Muscle layer of duodenum (tissue), 2 donors: ENCODE measurements around the gene KRT6A.

Experiments
- H3K27ac ChIP-seq: one replicate; pipeline ENCODE4 v1.7.0; 2013; ENCODE audit warnings: mild to moderate bottlenecking, low read length
- H3K27me3 ChIP-seq: one replicate; pipeline ENCODE4 v1.7.0; 2013; ENCODE audit warnings: low read depth, mild to moderate bottlenecking, control low read depth, low read length
- H3K36me3 ChIP-seq, 2 donors: one replicate each; pipeline ENCODE4 v1.7.0; 2013; ENCODE audit warnings: low read length in 2 of 2, control low read depth in 1 of 2, mild to moderate bottlenecking in 1 of 2; ENCODE audit not compliant: insufficient read depth in 2 of 2, control insufficient read depth in 1 of 2
- H3K4me1 ChIP-seq, 2 donors: one replicate each; pipeline ENCODE4 v1.7.0; 2013; ENCODE audit warnings: low read length in 2 of 2, mild to moderate bottlenecking in 2 of 2, control low read depth in 1 of 2, moderate library complexity in 1 of 2; ENCODE audit not compliant: insufficient read depth in 2 of 2, control insufficient read depth in 1 of 2
- H3K4me3 ChIP-seq, 2 donors: one replicate each; pipeline ENCODE4 v1.7.0; 2013; ENCODE audit warnings: low read length in 2 of 2, low read depth in 1 of 2, mild to moderate bottlenecking in 1 of 2
- H3K9me3 ChIP-seq, 2 donors: one replicate each; pipeline ENCODE4 v1.7.0; 2013; ENCODE audit warnings: low read length in 2 of 2, control low read depth in 1 of 2, mild to moderate bottlenecking in 1 of 2; ENCODE audit not compliant: control insufficient read depth in 1 of 2
- donor health status: healthy.

The KRT6A gene

GRCh38 chr12:52524241-52524897 is 31.3 kb upstream of the KRT6A start:
- H3K27ac ChIP-seq = no peak overlapping the region
- H3K4me1 ChIP-seq = peaks cover 6 to 9% of the 10 kb centered on the region in 2 donors
- no peak overlapping the region for H3K4me3 ChIP-seq
- no peaks in the 10 kb centered on the region for H3K36me3 ChIP-seq
- H3K27me3 ChIP-seq = no peaks in the 10 kb centered on the region
- H3K9me3 ChIP-seq = no peaks in the 10 kb centered on the region

GRCh38 chr12:52523824-52524223 is 30.8 kb upstream of the KRT6A start:
- no peak overlapping the region for H3K4me3 ChIP-seq
- no peaks in the 10 kb centered on the region for H3K27me3 ChIP-seq
- no peaks in the 10 kb centered on the region for H3K9me3 ChIP-seq
- H3K4me1 ChIP-seq = peaks cover 6 to 9% of the 10 kb centered on the region in 2 donors
- H3K27ac ChIP-seq = no peak overlapping the region
- no peaks in the 10 kb centered on the region for H3K36me3 ChIP-seq

GRCh38 chr12:52522346-52523011 is 29.4 kb upstream of the KRT6A start:
- peaks cover 6 to 9% of the 10 kb centered on the region in 2 donors for H3K4me1 ChIP-seq
- no peak overlapping the region for H3K4me3 ChIP-seq
- H3K27ac ChIP-seq = no peak overlapping the region

GRCh38 chr12:52521568-52522266 is 28.7 kb upstream of the KRT6A start:
- Histone ChIP-seq H3K4me3 (no peak overlapping the region), H3K9me3 (no peaks in the 10 kb centered on the region), H3K36me3 (no peaks in the 10 kb centered on the region), H3K27ac (no peak overlapping the region), H3K4me1 (peaks cover 6 to 9% of the 10 kb centered on the region in 2 donors), H3K27me3 (no peaks in the 10 kb centered on the region)

More at GRCh38 chr12:52522346-52523011, 29.4 kb upstream of the KRT6A start:
- Histone ChIP-seq H3K9me3 (no peaks in the 10 kb centered on the region), H3K27me3 (no peaks in the 10 kb centered on the region), H3K36me3 (no peaks in the 10 kb centered on the region)

- Histone ChIP-seq H3K4me3 (no peak overlapping the region), H3K4me1 (peaks cover 6 to 11% of the 10 kb centered on the region in 2 donors), H3K9me3 (no peaks in the 10 kb centered on the region), H3K36me3 (no peaks in the 10 kb centered on the region), H3K27me3 (no peaks in the 10 kb centered on the region), H3K27ac (no peak overlapping the region)
Observed at GRCh38 chr12:52521175-52521567, 28.1 kb upstream of the KRT6A start.

GRCh38 chr12:52519826-52520662 is 27.0 kb upstream of the KRT6A start, which contains the start of gene KRT5:
KRT5 (minus strand) TSS chr12:52520394; CDS start chr12:52520296, 98 bp downstream.
- Histone ChIP-seq H3K4me1 (peaks cover 6 to 15% of the 10 kb centered on the region in 2 donors), H3K4me3 (no peak within 1 kb of the TSS), H3K27ac (no peak within 1 kb of the TSS)

GRCh38 chr12:52519387-52519703 is 26.3 kb upstream of the KRT6A start:
- H3K27me3 ChIP-seq = no peaks in the 10 kb centered on the region
- H3K27ac ChIP-seq = no peak overlapping the region
- H3K36me3 ChIP-seq = no peaks in the 10 kb centered on the region
- no peak overlapping the region for H3K4me3 ChIP-seq
- H3K4me1 ChIP-seq = peaks cover 6 to 15% of the 10 kb centered on the region in 2 donors
- H3K9me3 ChIP-seq = no peaks in the 10 kb centered on the region

More at GRCh38 chr12:52519826-52520662, 27.0 kb upstream of the KRT6A start, which contains the start of gene KRT5:
- Histone ChIP-seq H3K9me3 (no peaks in the 10 kb centered on the region), H3K36me3 (no peaks in the 10 kb centered on the region), H3K27me3 (no peaks in the 10 kb centered on the region)

GRCh38 chr12:52518574-52519386 is 25.7 kb upstream of the KRT6A start:
- Histone ChIP-seq H3K9me3 (no peaks in the 10 kb centered on the region), H3K4me3 (no peak overlapping the region), H3K36me3 (no peaks in the 10 kb centered on the region), H3K4me1 (peaks cover 6 to 15% of the 10 kb centered on the region in 2 donors), H3K27ac (no peak overlapping the region), H3K27me3 (no peaks in the 10 kb centered on the region)

- H3K4me1 ChIP-seq = peaks cover 6 to 15% of the 10 kb centered on the region in 2 donors
- H3K27ac ChIP-seq = no peak overlapping the region
- no peak overlapping the region for H3K4me3 ChIP-seq
- H3K36me3 ChIP-seq = no peaks in the 10 kb centered on the region
- H3K27me3 ChIP-seq = no peaks in the 10 kb centered on the region
- H3K9me3 ChIP-seq = no peaks in the 10 kb centered on the region
Observed at GRCh38 chr12:52517888-52518287, 24.8 kb upstream of the KRT6A start.

- Histone ChIP-seq H3K4me1 (peaks cover 6 to 15% of the 10 kb centered on the region in 2 donors), H3K27ac (no peak overlapping the region), H3K4me3 (no peak overlapping the region)
Observed at GRCh38 chr12:52517005-52517835, 24.2 kb upstream of the KRT6A start.

More at GRCh38 chr12:52517005-52517835, 24.2 kb upstream of the KRT6A start:
- H3K9me3 ChIP-seq = no peaks in the 10 kb centered on the region
- H3K36me3 ChIP-seq = no peaks in the 10 kb centered on the region
- no peaks in the 10 kb centered on the region for H3K27me3 ChIP-seq
